Amniotic epithelial cell (primary cell): Measurements from ENCODE around the gene EPHA3.
A peak's percentile ranks its signal among the peaks of the same experiment; 100 is the strongest.

Experiments used
- DNase-seq: peaks from one replicate; pipeline ENCODE4 v3.0.0-alpha.2; 2010; ENCODE audit warnings: low read depth

The EPHA3 gene

DNA sequence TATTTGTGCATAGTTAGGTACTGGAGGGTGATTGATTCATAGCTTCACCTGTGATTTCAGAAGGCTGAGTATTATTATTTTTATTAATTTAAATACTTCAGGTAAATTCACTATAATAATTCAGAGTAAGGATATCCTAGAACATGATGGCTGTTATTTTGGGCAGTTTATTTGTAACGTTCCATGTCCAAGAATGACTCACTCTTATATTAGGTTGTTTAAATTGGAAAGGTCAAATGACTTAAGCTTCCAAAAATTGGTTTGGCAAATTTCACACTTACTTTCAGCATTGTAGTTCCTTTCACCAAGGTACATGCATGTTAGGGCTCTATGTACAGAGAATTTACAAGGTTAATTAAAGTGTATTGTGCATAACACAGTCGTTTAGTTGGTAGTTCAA lies 120.2 kb downstream of the EPHA3 start:
- DNase-seq = no peak

GRCh38 chr3:89232155-89232554 lies 124.7 kb downstream of the EPHA3 start:
- no peak for DNase-seq

- no peak for DNase-seq
Observed at GRCh38 chr3:89234620-89235019, 127.2 kb downstream of the EPHA3 start.

DNA sequence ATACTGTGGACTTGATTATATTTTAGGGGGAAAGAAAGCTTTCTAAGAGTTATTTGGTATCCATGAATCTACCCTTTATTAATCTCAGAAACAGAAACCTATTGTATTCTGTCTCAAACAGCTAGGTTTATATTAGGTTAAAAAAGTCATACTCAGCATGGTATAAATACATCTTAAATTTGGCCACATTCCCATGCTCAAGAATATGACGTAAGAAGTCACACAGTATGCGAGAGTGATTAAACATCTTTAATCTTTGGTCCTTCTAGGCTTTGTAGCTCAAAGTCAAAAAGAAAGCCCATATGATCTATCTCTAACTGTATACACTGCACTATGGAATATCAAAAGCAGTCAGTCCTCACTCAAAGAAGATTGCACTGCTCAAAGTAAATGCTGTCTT lies 131.4 kb downstream of the EPHA3 start:
- peak; percentile 8 for DNase-seq

DNA sequence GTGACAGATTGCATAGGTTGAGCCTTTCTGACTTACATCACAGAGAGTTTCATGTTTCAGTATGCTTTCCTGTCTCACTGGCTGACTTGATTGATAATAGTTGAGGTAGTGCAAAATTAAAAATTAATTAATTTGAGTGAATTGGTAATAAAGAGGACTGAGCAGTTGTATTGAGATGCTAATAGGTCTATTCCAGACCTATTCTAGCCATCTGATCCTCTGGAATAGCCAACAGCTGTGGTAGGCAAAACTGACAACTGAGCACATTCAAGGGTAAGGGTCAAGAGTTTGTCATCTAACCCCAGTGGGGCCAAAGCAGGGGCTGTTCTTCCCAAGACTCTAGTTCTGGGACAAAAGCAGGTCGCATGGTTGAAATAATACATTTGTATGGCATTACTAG lies 132.4 kb downstream of the EPHA3 start:
- DNase-seq = no peak

- no peak for DNase-seq
Observed at GRCh38 chr3:89245612-89246011, 138.2 kb downstream of the EPHA3 start.

GRCh38 chr3:89246326-89246725 lies 138.9 kb downstream of the EPHA3 start:
- DNase-seq = no peak

- DNase-seq = no peak
Observed at GRCh38 chr3:89250742-89251141, 143.3 kb downstream of the EPHA3 start.

DNA sequence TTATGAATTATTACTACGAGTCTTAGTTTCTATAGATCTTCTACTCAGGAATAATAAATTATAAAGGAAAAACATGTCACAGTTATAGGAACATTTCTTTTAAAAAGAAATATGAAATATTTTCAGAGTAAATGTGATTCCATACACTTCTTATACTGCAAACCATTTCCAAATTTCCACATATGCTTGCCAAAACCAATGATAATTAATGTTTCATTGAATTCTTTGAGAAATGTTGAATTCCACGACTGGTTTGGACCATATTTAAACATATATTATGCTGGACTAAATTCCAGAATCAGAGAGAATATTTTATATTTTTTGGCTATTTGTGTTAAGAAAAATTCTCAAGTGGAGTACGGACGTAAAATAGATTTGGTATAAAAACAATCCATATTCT lies 144.6 kb downstream of the EPHA3 start:
- DNase-seq = no peak

DNA sequence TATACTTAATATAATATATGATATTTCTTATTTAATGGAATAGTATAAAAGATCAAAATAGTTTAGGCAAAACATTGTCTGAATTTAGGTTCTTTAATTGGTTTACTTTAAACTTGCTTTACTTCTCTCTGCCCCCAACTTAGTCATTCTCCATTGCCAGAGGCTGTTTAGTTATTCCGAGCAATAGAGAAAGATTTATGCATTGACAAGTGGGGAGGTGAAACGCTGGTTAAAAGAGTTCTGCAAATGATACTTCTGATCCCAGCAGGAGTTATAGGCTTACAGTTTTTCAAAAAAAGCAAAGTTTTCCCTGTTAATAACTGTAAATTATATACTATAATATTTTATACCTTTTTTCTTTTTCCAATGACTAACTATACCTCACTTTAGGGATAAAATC lies 145.4 kb downstream of the EPHA3 start:
- DNase-seq = no peak

DNA sequence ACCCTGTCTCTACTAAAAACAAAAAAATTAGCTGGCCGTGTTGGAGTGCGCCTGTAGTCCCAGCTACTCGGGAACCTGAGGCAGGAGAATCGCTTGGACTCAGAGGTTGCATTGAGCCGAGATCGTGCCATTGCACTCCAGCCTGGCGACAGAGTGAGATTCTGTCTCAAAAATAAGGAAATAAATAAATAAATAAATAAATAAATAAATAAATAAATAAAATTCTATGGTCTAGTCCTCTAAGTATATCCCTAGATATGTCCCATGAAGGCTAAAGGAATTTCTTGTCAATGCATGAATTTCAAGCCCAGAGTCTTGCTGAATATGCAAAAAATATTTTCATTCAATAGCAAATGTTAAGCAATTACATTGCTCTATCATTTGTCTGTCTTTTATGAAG lies 149.0 kb downstream of the EPHA3 start:
- DNase-seq = no peak

DNA sequence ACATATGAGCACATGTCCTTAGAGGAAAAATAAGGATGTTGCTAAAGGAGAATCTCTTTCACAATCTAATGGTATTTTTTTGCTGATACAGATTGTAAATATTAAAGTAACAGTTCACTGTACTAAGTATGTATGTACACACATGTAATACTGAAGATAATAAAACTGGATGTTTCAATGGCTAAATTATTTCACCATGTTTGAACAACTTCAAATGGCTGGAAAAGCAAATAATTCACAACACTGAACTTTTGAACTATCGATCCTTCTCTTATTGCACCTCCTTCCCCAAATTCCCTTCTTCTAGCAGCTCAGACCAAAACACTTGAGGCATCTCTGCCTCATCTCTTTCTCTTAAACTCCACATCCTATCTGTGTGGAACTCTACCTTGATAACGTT lies 149.5 kb downstream of the EPHA3 start:
- DNase-seq = no peak

GRCh38 chr3:89260721-89261120 lies 153.3 kb downstream of the EPHA3 start:
- DNase-seq = peak; percentile 10

- DNase-seq = no peak
Observed at GRCh38 chr3:89261673-89262072, 154.3 kb downstream of the EPHA3 start.

DNA sequence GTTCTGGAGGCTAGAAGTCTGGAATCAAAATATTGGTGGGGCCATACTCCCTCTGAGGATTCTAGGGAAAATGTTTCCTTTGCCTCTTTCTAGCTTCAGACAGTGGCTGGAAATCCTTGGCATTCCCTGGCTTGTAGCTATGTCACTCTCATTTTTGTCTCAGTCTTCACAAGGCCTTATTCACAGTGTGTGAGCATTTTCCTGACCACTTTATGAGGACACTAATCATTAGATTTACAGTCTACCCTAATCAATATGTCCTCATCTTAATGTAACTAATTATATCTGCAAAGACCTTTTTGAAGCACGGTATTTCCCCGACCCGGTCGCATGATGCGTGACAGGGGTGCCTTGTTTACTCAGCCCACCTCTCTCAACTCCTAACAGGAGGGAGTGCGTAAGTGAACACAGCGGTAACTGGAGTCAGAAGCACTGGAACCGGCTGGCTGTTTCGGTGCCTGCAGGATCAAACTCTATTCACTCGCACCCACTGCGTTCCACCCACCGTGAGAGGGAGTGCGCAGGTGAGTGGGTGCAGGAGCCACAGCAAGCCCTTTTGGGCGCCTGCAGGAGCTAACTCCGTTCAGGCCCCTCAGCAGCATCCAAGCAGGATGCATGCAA lies 155.0 kb downstream of the EPHA3 start:
- no peak for DNase-seq

DNA sequence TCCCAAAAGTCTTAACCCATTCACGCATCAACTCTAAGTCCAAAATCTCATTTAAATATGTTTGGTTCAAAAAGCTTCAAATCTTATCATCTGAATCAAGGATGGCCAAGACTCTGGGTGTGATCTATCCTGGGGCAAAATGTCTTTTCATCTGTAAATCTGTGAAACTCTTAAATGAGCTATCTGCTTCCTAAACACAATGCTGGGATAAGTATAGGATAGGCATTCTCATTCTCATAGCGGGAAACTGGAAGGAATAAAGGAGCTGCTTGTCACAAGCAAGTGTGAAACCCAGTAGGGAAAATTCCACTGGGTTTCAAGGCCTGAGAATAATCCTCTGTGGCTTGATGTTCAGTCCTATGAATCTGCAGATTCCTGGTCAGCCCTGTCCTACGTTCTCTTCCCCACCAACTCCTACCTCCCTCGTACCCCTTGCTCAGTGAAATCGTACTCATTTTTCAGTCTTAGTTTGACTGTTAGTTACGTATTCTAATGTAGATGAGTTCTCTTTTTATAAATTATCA lies 156.7 kb downstream of the EPHA3 start:
- DNase-seq = no peak

DNA sequence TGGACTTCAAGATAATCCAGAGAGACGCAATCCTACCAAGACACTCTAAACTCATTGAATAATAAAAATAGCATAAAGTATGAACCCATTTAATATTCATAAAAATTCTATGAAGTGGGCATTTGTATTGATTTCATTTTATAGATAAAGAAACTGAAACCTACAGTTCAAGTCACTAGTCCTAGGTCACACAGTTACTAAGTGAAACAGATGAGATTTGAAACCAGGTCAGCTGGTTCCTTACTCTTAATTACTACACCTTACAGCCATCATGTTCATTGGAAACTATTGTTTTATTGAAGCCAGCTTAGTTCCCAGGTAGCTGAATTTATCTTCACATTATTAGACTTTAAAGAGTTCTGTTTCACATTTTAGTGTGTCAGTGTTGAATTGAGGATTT lies 158.7 kb downstream of the EPHA3 start:
- DNase-seq = no peak

GRCh38 chr3:89268059-89268458 lies 160.6 kb downstream of the EPHA3 start:
- no peak for DNase-seq

GRCh38 chr3:89270201-89270600 lies 162.8 kb downstream of the EPHA3 start:
- DNase-seq = no peak

DNA sequence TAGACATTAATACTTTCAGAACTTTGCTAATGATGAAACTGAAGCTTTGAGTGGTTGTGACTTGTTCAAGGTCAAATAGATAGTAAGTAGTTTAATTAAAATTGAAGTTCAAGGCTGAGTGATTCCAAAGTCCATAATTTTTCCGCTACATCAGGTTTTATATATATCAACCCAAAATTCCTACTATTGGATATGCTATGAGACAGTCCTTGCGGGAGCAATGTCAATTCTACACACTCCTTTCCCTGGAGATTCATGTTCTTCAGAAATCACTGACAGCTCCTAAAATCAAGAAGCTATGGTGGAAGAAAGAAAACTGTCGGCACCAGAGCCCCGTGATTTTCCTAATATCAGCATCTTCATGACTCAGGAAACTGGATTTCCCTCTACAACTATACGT lies 167.6 kb downstream of the EPHA3 start:
- no peak for DNase-seq

GRCh38 chr3:89276116-89276515 lies 168.7 kb downstream of the EPHA3 start:
- no peak for DNase-seq

DNA sequence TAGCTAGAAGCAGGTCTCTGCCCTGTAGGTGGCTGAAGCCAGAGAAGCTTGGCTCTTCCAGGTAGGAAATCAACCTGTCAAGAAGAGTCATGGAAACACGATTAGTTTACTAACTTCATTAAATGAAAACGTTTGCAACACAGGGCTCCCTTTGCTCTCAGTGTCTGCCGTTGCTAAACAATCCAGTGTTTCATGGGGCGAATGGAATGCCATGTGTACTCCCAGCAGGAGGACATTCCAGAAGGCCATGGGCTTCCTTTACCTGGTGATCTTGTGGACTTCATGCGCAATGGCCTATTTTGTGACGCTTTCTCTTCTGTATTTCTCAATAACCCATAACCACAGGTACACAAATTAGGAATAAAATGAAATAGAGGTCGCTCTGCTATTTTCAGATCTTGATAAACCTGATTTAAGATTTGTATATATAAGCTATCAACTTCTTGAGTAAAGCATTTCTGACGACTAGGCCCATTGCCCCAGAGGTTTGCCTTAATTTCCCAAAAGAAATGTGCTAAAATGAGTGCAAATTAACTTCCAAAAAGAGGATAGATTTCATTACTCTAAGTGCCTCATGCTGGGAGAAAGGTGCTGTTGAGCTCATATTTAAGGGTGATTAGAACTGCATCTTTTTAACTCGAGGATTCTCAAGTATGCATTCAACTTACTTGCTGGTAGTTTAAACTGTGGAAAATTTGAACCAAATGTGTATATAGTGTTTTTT lies 171.0 kb downstream of the EPHA3 start:
- DNase-seq = no peak

- DNase-seq = no peak
Observed at GRCh38 chr3:89280301-89280700, 172.9 kb downstream of the EPHA3 start.

- no peak for DNase-seq
Observed at GRCh38 chr3:89280822-89281365, 173.5 kb downstream of the EPHA3 start.
